Stimulated activated naive CD8-positive, alpha-beta T cell treated with anti-CD3 and anti-CD28 coated beads, Interleukin-15, Interleukin-2, amounts not matched to agents 100 ng/mL and 50 ng/mL, for 24 hours (primary cell): ENCODE measurements around the gene CCL20.

ENCODE experiments used
- H3K27ac Mint-ChIP-seq: one replicate; pipeline ENCODE4 v1.8.0; 2021; ENCODE audit warnings: mild to moderate bottlenecking, mixed read lengths
- H3K27me3 Mint-ChIP-seq: one replicate; pipeline ENCODE4 v1.8.0; 2021; ENCODE audit warnings: mixed read lengths
- H3K36me3 Mint-ChIP-seq: one replicate; pipeline ENCODE4 v1.8.0; 2021; ENCODE audit warnings: low read depth, mixed read lengths
- H3K4me1 Mint-ChIP-seq: one replicate; pipeline ENCODE4 v1.8.0; 2021; ENCODE audit warnings: low read depth, mixed read lengths
- H3K4me3 Mint-ChIP-seq: one replicate; pipeline ENCODE4 v1.8.0; 2021; ENCODE audit warnings: mild to moderate bottlenecking, mixed read lengths
- H3K9me3 Mint-ChIP-seq: one replicate; pipeline ENCODE4 v1.8.0; 2021; ENCODE audit warnings: mixed read lengths

CCL20 gene, protein sequence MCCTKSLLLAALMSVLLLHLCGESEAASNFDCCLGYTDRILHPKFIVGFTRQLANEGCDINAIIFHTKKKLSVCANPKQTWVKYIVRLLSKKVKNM

DNA sequence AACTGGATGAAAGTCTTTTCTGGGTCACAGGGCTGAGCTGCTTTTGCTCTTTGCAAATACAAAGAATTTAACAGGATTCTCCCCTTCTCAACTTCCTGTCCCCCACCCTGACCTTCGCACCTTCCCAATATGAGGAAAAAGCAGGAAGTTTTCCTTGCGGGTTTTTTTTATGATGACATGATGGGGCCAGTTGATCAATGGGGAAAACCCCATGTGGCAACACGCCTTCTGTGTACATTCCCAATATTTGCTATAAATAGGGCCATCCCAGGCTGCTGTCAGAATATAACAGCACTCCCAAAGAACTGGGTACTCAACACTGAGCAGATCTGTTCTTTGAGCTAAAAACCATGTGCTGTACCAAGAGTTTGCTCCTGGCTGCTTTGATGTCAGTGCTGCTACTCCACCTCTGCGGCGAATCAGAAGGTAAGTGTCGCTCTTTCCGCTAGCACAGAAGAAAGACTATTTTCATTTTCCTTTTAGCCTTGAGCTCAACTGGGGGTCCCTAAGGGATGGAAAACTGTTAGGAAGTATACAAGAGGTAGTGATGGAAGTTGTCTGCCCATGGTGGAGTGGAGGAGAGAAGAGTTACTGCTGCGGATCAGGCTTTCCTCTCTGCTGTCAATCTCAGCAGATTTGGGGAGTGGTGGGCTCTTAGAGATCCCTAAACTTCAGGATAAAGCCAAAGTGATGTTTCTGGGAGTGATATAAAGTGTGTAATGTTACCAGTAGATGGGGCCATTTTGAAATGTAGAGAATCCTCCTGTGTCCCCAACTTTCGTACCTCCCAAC is at the start of gene CCL20:
TSS of gene CCL20 (plus strand) at position 281 of the 792 bp plus-strand sequence. CDS start at position 351, 70 bp downstream.
- Mint-ChIP-seq H3K4me1 (peaks cover 36% of the 10 kb centered on the region), H3K9me3 (no peaks in the 10 kb centered on the region), H3K36me3 (peaks cover 12% of the 10 kb centered on the region), H3K4me3 (peak within 1 kb of the TSS; percentile 72), H3K27me3 (peaks cover 19% of the 10 kb centered on the region), H3K27ac (peak within 1 kb of the TSS; percentile 84)

DNA sequence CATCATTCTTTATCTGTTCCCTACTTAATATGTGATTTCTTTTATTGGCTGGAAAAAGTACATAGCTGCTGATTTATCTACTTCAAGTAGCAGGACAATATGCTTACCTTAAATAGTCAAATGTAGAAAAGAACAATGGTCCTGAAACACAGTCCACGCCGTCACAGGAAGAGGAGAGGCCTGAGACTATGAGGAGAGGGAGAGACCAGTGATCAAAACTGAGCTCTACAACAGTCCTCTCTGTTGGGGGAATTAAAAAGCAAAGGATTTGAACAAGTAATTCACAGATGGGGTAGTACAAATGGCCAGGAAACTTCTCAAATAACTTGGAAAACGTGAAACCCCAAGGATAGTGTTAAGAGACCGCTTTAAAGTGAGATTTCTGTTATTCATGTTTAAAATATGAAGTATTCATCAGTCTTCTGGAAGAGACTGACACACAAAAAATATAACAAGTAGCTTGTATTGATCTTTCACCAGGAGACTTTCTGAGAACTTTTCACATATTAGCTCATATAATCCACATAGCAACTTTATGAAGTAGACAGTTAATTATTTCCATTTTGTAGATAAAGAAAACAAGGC is 47.8 kb upstream of the CCL20 start:
- Mint-ChIP-seq H3K27me3 (no peaks in the 10 kb centered on the region), H3K36me3 (no peaks in the 10 kb centered on the region), H3K9me3 (no peaks in the 10 kb centered on the region), H3K4me3 (no peak overlapping the region), H3K4me1 (no peaks in the 10 kb centered on the region), H3K27ac (no peak overlapping the region)

DNA sequence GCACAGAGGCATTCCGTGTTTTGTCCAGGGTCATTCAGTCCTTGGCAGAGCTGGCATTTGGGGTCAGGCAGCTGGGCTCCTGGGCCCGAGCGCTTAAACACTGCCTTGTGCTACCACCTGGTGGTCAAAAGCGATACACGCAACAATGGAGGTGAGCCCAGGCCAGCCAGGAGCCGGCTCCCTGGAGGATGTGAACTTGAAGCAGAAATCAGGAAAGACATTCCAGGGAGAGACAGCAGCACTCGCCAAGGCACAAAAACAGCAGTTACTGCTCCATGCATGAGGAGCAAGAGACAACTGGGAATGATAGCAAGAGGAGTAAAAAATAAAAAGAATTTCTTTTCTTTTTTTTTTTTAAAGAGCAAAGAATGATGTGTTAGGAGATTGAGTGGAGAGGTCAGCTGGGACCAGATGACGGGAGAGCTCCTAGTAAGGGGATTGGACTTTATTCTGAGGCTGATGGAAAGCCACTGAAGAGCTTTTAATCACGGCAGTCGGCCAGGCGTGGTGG is 47.2 kb upstream of the CCL20 start:
- H3K9me3 Mint-ChIP-seq, result no peaks in the 10 kb centered on the region
- no peak overlapping the region for H3K27ac Mint-ChIP-seq
- H3K27me3 Mint-ChIP-seq, result no peaks in the 10 kb centered on the region
- no peaks in the 10 kb centered on the region for H3K4me1 Mint-ChIP-seq
- H3K4me3 Mint-ChIP-seq, result no peak overlapping the region
- H3K36me3 Mint-ChIP-seq, result no peaks in the 10 kb centered on the region

DNA sequence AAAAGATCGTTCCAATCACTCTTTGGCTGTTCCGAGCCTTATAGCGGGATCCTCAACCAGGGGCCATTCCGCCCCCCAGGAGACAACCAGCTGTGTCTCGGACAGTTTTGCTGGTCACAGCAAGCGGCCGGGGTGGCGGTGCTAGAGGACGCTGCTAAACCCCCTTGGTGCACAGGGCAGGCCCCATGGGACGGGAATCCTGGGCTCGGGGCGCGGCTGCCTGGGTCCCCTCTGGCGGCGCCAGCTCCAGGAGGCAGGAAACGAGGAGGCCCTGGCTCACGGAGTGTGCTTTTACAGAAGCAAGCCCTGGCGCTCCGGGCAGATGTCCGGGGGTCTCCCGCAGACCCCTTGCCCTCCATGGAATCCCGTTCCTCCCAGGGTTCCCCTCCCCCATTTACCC is 45.8 kb upstream of the CCL20 start:
- Mint-ChIP-seq H3K9me3 (no peaks in the 10 kb centered on the region), H3K27me3 (no peaks in the 10 kb centered on the region), H3K36me3 (no peaks in the 10 kb centered on the region), H3K4me1 (no peaks in the 10 kb centered on the region), H3K4me3 (no peak overlapping the region), H3K27ac (no peak overlapping the region)

DNA sequence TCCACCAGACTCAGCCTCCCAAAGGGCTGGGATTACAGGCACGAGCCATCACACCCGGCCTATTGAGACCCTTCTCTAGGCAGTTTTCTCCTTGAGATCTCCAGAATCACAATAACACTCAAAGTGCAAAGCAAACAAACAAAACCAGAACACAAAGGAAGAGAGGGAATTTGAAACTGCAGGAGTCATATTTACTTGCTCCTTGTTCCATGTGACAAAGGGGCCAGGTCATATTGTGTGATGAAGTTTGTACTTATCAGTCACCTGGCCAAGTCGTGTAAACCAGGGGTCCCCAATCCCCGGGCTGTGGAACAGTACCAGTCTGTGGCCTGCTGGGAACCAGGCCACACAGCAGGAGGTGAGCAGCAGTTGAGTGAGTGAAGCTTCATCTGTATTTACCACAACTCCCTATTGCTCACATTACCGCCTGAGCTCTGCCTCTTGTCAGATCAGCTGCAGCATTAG is 41.4 kb upstream of the CCL20 start:
- no peaks in the 10 kb centered on the region for H3K9me3 Mint-ChIP-seq
- peaks cover 29% of the 10 kb centered on the region for H3K4me1 Mint-ChIP-seq
- no peaks in the 10 kb centered on the region for H3K36me3 Mint-ChIP-seq
- no peak overlapping the region for H3K4me3 Mint-ChIP-seq
- no peak overlapping the region for H3K27ac Mint-ChIP-seq
- no peaks in the 10 kb centered on the region for H3K27me3 Mint-ChIP-seq

DNA sequence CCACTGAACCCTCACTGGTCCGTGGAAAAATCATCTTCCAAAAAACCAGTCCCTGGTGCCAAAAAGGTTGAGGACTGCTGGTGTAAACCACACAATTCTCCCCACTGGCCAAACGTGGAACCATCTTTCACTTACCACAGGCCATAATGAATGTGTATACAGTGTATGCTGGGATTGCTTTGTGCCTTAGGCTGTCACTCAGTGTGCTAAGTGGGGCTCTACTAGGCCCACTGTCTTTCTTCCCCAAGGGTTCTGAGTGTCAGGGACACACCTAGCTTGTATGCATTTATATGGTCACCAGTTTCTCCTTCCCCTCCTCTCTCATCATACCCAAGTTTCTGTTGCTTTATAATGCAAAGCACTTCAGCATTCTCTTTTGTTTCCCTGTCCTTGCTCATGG is 40.7 kb upstream of the CCL20 start:
- Mint-ChIP-seq H3K36me3 (no peaks in the 10 kb centered on the region), H3K4me1 (peaks cover 29% of the 10 kb centered on the region), H3K9me3 (no peaks in the 10 kb centered on the region), H3K27ac (no peak overlapping the region), H3K4me3 (no peak overlapping the region), H3K27me3 (no peaks in the 10 kb centered on the region)

DNA sequence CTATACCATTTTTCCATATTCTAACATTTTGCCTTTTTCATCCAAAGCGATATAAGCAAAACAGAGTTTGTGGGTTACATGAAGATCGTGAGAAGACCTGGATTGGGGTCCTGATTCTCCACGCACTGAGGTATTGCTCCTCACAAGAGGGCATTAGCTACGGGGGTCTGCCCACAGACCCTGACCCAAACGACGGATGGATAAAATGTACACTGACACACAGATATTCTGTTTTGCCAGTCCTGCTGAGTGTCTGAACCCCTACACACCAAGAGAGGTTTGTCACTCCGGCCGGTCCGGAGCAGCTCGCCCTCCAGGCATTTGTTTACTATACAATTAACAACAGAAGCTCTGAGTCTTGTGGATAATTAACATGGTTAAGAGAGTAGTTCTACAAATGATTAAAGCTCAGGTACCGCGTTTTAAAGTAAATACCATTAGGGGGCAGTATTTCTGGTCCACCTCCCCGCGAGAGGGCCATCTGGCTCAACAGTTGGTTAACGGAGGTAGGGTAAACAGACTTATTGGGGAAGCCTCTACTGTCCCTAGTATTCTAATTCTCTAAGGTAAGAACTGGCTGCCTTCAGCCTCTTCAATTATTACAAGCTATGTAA is 39.5 kb upstream of the CCL20 start:
- H3K27me3 Mint-ChIP-seq, result no peaks in the 10 kb centered on the region
- no peak overlapping the region for H3K4me3 Mint-ChIP-seq
- no peaks in the 10 kb centered on the region for H3K36me3 Mint-ChIP-seq
- peak overlapping the region; percentile 73 for H3K27ac Mint-ChIP-seq
- no peaks in the 10 kb centered on the region for H3K9me3 Mint-ChIP-seq
- peaks cover 29% of the 10 kb centered on the region for H3K4me1 Mint-ChIP-seq

DNA sequence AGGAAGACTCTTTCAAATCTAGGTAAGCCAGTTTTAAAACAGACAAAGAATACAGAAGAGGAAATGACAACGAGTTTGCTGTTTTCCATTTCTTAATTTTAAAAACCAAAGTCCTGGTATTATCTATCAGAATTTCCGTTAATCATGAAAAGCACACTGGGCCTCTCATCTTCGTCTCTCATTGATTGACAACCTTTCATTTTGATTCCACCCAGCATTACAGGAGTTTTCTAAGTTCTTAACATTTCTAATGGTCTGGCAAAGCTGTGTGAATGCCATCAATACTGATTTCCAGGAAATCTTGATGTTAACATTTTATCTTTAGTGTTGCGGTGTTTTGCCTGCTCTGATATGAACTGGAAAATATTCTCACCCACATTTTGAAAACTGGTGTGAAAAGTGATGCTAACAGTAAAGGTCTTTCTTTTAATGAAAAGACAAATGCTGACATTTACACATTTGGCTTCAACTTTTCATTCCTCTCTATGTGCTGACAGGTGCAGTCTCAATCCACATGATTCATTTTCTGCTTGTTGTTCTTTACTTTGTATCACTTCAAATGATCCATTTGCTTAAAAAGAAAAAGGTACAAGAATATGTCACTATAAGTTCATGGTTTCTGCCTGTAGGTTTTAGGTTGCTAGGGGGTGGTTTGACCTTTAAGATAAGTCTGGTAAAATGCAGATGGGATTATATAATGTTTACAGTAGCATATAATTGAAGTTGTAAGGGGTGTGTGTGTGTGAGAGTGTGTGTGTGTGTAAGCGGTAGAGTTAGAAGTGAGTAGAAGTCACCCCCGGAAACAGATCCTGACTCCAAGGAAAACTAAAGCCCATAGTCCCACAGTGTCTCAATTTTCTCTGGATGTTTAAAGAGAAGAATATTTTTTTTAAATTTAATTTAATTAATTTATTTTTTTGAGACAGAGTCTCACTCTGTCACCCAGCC is 38.5 kb upstream of the CCL20 start:
- Mint-ChIP-seq H3K27ac (peak overlapping the region; percentile 73), H3K9me3 (no peaks in the 10 kb centered on the region), H3K27me3 (no peaks in the 10 kb centered on the region), H3K36me3 (no peaks in the 10 kb centered on the region), H3K4me1 (peaks cover 29% of the 10 kb centered on the region), H3K4me3 (peak overlapping the region; percentile 28)

DNA sequence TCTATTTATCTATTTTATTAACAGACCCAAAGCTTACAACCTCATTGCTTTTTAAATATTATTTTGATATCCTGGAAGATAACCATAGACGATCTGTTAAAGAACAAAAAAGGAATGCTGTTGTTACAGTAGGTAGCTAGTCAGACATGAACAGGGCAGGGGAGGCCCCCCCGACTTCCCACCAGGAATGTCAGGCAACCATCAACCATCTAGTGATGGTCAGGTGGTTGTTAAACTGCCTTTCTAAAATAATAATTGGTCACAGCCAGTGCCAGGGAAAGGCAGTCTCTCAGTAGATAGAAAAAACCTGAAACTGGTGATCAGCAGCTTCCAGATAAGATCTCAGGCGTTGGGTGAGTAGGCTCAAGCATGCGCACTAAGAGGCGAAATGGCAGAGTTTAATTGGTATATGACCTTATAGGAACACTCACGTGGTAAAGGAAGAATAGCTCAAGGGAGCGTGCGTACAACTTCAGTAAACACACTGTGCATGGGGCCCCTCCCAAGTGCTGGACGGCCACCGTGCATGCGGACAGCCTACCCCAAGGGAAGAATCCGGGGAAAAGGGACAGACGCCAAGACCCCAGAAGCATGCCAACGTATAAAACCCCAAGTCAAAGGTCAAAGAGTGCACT is 32.5 kb upstream of the CCL20 start:
- no peaks in the 10 kb centered on the region for H3K36me3 Mint-ChIP-seq
- peaks cover 20% of the 10 kb centered on the region for H3K4me1 Mint-ChIP-seq
- no peak overlapping the region for H3K27ac Mint-ChIP-seq
- H3K4me3 Mint-ChIP-seq, result no peak overlapping the region
- H3K27me3 Mint-ChIP-seq, result peaks cover 14% of the 10 kb centered on the region
- no peaks in the 10 kb centered on the region for H3K9me3 Mint-ChIP-seq

DNA sequence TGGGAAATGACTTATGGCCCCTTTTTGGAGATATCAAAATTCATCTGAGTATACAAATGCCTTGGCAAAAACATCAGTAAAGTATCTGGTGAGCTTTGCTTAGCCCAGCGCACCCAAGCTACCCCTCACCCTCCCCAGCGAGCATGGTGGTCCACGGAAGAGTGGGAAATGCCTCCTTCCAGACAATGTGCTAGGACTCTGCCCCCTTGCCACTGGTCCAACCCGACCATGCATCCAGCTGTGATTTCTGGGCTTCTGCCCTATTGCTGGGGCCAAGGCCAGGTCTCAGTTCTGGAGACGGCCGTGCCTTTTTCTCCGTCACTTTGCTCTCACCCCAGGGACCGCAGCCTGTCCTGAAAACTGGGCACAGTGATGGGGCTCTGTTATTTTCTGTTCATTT is 31.8 kb upstream of the CCL20 start:
- H3K27ac Mint-ChIP-seq, result no peak overlapping the region
- peaks cover 15% of the 10 kb centered on the region for H3K4me1 Mint-ChIP-seq
- H3K27me3 Mint-ChIP-seq, result peaks cover 16% of the 10 kb centered on the region
- no peak overlapping the region for H3K4me3 Mint-ChIP-seq
- H3K9me3 Mint-ChIP-seq, result no peaks in the 10 kb centered on the region
- no peaks in the 10 kb centered on the region for H3K36me3 Mint-ChIP-seq

DNA sequence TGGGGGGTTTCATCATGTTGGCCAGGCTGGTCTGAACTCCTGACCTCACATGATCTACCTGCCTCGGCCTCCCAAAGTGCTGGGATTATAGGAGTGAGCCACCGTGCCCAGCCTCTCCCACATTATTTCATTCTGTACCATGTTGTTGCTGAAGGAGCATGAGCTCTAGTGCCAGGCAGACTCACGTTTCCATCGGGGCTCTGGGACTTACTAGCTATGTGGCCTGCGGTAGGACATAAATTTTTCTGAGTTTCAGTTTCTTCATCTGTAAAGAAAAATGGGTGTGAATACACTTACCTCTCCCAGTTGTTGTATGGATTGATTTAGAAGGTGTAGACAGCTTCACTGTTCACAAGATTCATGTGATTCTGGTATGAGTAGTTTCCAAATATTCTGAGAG is 30.8 kb upstream of the CCL20 start:
- Mint-ChIP-seq H3K4me3 (peak overlapping the region; percentile 66), H3K27me3 (peaks cover 19% of the 10 kb centered on the region), H3K27ac (peak overlapping the region; percentile 5), H3K9me3 (no peaks in the 10 kb centered on the region), H3K36me3 (no peaks in the 10 kb centered on the region), H3K4me1 (peaks cover 15% of the 10 kb centered on the region)

DNA sequence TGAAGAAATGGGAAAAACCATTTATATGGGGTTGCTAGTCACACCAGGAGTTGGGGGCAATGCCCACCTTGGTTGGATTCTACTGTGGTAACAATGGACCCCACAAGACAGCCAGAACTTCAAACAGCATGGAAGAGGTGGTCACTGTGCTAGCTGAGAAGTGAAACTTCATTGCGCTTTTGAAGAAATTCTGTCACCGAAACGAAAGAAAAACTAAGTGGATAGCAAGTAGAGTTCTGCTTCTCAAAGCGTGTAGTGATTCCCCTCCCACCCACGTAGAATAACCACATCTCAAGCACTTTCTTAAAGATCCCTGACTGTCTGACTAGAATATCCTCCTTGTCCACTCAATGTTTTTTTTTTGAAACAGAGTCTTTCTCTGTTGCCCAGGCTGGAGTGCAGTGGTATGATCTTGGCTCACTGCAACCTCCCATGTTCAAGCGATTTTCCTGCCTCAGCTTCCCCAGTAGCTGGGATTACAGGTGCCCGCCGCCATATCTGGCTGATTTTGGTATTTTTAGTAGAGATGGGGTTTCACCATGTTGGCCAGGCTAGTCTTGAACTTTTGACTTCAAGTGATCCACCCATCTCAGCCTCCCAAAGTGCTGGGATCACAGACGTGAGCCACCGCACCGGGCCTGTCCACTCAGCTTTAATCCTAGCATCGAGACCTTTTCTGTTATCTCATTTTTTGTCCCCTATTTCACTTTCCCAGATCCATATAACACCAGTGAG is 30.1 kb upstream of the CCL20 start:
- H3K27me3 Mint-ChIP-seq, result peaks cover 23% of the 10 kb centered on the region
- no peaks in the 10 kb centered on the region for H3K9me3 Mint-ChIP-seq
- peak overlapping the region; percentile 77 for H3K27ac Mint-ChIP-seq
- no peaks in the 10 kb centered on the region for H3K36me3 Mint-ChIP-seq
- H3K4me1 Mint-ChIP-seq, result peaks cover 15% of the 10 kb centered on the region
- H3K4me3 Mint-ChIP-seq, result peak overlapping the region; percentile 66

DNA sequence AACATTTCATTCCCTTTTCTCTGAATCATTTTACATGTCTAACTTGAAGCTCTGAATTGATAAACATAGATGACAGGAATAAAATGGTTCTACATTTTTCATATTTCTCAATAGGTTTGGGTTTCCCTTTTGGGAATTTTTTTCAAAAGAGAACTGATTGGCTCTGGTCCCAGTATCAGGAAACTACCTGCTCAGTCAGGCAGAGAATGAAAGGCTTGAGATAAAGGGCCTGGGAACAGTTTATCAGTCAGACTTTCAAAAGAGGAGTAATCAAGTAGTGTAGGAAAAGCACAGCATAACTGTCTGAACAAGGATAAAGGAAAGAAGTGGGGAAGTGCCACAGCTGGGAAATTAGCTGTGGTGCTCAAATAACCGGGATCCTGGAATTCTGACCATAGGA is 28.3 kb upstream of the CCL20 start:
- no peak overlapping the region for H3K4me3 Mint-ChIP-seq
- H3K4me1 Mint-ChIP-seq, result peaks cover 15% of the 10 kb centered on the region
- no peak overlapping the region for H3K27ac Mint-ChIP-seq
- H3K27me3 Mint-ChIP-seq, result peaks cover 28% of the 10 kb centered on the region
- H3K9me3 Mint-ChIP-seq, result no peaks in the 10 kb centered on the region
- H3K36me3 Mint-ChIP-seq, result no peaks in the 10 kb centered on the region
